Measurements from ENCODE around the gene SDC1. TPM values are rescaled to one million over a fixed set of nuclear protein-coding genes. Genes with fewer than 3 reads are reported as not detected.

Gene SDC1
- total RNA-seq, 6 experiments from 2014 or later: 92.1 to 141 (median 133) TPM

DNA sequence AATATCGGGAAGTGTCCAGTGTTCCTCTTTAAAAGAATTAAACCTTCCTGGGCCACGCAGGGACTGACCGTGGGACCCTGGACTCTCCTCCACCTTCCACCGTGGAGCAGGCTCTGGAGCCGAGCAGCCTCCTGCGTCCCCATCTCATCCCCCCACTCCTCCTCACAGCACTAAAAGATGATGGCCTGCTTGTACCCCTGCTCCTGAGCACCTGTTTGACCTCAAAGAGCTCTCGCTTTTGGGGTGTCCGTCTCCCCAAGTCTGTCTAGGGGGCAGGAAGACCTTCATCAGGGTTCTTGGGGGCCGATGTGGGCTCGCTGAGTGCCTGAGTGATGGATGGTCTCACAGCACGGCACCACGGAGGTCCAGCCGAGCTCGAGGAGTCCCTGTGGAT is 1.2 kb upstream of the SDC1 start:
- no peak for DNase-seq
- H3K9me3 Mint-ChIP-seq: no peaks in the 10 kb centered on the region

DNA sequence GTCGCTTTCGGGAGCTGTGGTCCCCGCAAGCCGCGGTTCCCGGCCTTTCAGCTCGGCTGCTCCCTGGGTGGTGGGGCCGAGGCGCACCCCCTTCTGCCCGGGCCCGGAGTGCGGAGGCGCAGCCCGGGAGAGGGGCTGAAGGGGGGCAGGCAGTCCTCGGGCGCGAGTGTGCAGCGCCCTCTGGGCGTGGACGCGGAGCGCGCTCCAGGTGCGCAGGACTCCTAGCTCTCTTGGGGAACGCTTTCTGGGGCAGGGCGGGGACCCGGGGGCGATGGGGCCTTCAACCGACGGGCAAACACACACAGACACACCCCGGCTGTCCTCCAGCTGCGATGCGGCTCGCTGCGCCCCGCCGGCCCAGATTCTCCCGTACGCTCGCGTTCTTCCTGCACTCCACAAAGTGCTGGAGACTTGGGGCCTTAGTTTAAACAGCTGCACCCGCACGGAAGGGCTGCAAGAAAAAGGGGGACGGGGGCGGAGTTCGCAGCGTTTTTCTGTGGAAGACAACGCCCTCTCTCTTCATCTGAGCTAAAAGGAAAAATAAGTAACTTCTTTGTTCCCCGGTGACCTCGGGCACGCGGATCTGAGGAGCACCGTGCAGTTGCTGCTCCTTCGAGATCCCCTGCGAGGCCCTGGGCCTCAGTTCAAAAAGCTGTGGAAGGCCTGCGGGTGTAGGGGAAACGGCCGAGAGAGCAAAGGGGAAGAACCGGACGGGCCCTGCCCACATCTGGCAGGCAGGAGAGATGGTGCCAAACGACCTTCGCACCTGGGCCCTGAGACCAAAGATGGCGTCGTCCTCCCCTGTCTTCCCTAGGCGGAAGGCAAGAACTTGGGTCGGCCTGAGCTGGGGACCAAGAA is 593 bp upstream of the SDC1 start:
- peak; percentile 21 for DNase-seq
- Mint-ChIP-seq H3K27me3 (ENCODE audit: insufficient read depth) (peaks cover 2% of the 10 kb centered on the region), H3K27ac (peak overlapping the region; percentile 38; the same call in 1 of the 2 replicates), H3K4me3 (peak overlapping the region; percentile 82), H3K4me1 (ENCODE audit: low read depth) (peaks cover 48% of the 10 kb centered on the region), H3K36me3 (ENCODE audit: low read depth) (peaks cover 2% of the 10 kb centered on the region), H3K9me3 (no peaks in the 10 kb centered on the region)
- TF ChIP-seq CTCF (IDR thresholded peaks at IDR 0.05): peak; percentile 78

More for the DNA sequence above, 1.2 kb upstream of the SDC1 start:
- H3K4me1 Mint-ChIP-seq (ENCODE audit: low read depth): peaks cover 48% of the 10 kb centered on the region
- peaks cover 2% of the 10 kb centered on the region for H3K27me3 Mint-ChIP-seq (ENCODE audit: insufficient read depth)
- TF ChIP-seq CTCF (IDR thresholded peaks at IDR 0.05): no peak
- H3K4me3 Mint-ChIP-seq: no peak overlapping the region
- H3K27ac Mint-ChIP-seq: no peak overlapping the region
- no peaks in the 10 kb centered on the region for H3K36me3 Mint-ChIP-seq (ENCODE audit: low read depth)

GRCh38 chr2:20224164-20224715 is 690 bp downstream of the SDC1 start:
- H3K27ac Mint-ChIP-seq: no peak overlapping the region
- H3K9me3 Mint-ChIP-seq: no peaks in the 10 kb centered on the region
- peaks cover 2% of the 10 kb centered on the region for H3K27me3 Mint-ChIP-seq (ENCODE audit: insufficient read depth)
- peaks cover 46% of the 10 kb centered on the region for H3K4me1 Mint-ChIP-seq (ENCODE audit: low read depth)
- peak overlapping the region; percentile 79; the same call in 1 of the 2 replicates for H3K4me3 Mint-ChIP-seq
- DNase-seq: no peak
- TF ChIP-seq CTCF (IDR thresholded peaks at IDR 0.05): no peak
- peaks cover 7% of the 10 kb centered on the region for H3K36me3 Mint-ChIP-seq (ENCODE audit: low read depth)

DNA sequence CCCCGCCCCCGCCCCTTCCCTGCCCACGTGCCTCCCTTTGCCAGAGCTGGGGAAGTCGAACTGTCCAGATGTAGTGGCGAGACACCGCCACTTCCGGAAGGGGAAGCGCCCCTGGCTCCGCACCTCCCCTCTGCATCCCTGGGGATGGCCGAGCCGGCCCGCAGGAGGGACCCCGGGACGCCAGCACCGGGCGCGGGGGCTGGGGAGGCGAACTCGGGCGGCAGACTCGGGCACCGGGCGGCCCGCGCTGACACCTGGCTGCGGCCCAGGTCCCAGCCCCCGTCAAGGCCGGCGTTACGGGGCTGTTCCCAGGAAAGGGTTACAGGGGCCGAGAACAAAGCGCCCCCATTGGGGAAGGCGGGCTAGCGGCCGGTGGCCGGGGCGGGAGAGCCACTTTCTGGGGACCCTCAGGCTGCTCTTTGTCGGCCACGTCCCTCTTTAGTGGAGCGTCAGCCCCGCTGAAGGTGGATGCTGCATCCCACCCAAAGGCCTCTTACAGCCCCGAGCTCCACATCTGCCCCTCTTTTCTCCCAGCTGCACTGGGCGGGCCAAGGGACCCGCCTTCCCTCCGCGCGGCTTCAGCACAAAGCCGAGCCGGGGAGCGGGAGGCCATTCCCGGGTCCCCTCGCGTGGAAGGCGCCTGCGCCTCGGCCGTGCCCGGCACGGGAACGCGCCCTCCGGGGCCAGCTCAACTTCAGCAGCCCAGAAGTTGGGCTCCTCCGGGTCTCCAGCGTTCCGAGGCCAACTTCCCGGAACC is 1.3 kb downstream of the SDC1 start:
- Mint-ChIP-seq H3K27me3 (ENCODE audit: insufficient read depth) (peaks cover 2% of the 10 kb centered on the region), H3K27ac (peak overlapping the region; percentile 85), H3K9me3 (no peaks in the 10 kb centered on the region), H3K36me3 (ENCODE audit: low read depth) (peaks cover 7% of the 10 kb centered on the region), H3K4me3 (peak overlapping the region; percentile 79), H3K4me1 (ENCODE audit: low read depth) (peaks cover 43% of the 10 kb centered on the region)
- peak; percentile 42; the same call in 1 of the 2 replicates for TF ChIP-seq CTCF (IDR thresholded peaks at IDR 0.05)
- DNase-seq: no peak

- no peak for DNase-seq
- no peak for TF ChIP-seq CTCF (IDR thresholded peaks at IDR 0.05)
- H3K9me3 Mint-ChIP-seq: no peaks in the 10 kb centered on the region
- peaks cover 2% of the 10 kb centered on the region for H3K27me3 Mint-ChIP-seq (ENCODE audit: insufficient read depth)
- peaks cover 49% of the 10 kb centered on the region for H3K4me1 Mint-ChIP-seq (ENCODE audit: low read depth)
- H3K36me3 Mint-ChIP-seq (ENCODE audit: low read depth): peaks cover 7% of the 10 kb centered on the region
- H3K4me3 Mint-ChIP-seq: peak overlapping the region; percentile 79
- H3K27ac Mint-ChIP-seq: peak overlapping the region; percentile 85
Measured at GRCh38 chr2:20222769-20223406, 2.0 kb downstream of the SDC1 start.
